Activated naive CD4-positive, alpha-beta T cell treated with anti-CD3 and anti-CD28 coated beads for 36 hours (primary cell): ENCODE data around the gene C1orf159. TPM values are rescaled to one million over a fixed set of nuclear protein-coding genes. Genes with fewer than 3 reads are reported as not detected.
A peak's percentile ranks its signal among the peaks of the same experiment; 100 is the strongest.
"Not testable (repeated sequence)": the region's sequence is repeated elsewhere in the genome, so short reads cannot be mapped to it uniquely, and the experiment has no call there.

ENCODE experiments used
- CTCF ChIA-PET: fragments of 350-600 bp; sonication (Branson Sonifier 250); formaldehyde crosslinking; loops from one replicate; lab custom pipeline; 2021; ENCODE audit warnings: antibody characterized with exemption; lab: Charles Lee
- DNase-seq: peaks from one replicate; pipeline ENCODE4 v3.0.0-alpha.2; 2020
- H3K27ac Mint-ChIP-seq: one replicate; pipeline ENCODE4 v1.8.0; 2021; ENCODE audit warnings: mild to moderate bottlenecking, mixed read lengths
- H3K27me3 Mint-ChIP-seq: one replicate; pipeline ENCODE4 v1.8.0; 2021; ENCODE audit warnings: low read depth, mixed read lengths
- H3K36me3 Mint-ChIP-seq: one replicate; pipeline ENCODE4 v1.8.0; 2021; ENCODE audit warnings: low read depth, mixed read lengths
- H3K4me1 Mint-ChIP-seq: one replicate; pipeline ENCODE4 v1.8.0; 2021; ENCODE audit warnings: low read depth, mixed read lengths
- H3K4me3 Mint-ChIP-seq: one replicate; pipeline ENCODE4 v1.8.0; 2021; ENCODE audit warnings: mild to moderate bottlenecking, moderate library complexity, mixed read lengths
- H3K9me3 Mint-ChIP-seq: one replicate; pipeline ENCODE4 v1.8.0; 2021; ENCODE audit warnings: mixed read lengths
- intact Hi-C: fragments of 100-400 bp; cut with micrococcal nuclease; formaldehyde crosslinking; loops from one replicate; pipeline ENCODE4 v1.15.1; 2023
- total RNA-seq, 2 experiments: library from RNA; stranded (reverse); gene quantifications; one replicate each; pipeline ENCODE4 v1.2.3, GENCODE V29; 2021

Gene C1orf159
- total RNA-seq, 2 experiments from 2014 or later = 14.9 to 18.6 TPM

DNA sequence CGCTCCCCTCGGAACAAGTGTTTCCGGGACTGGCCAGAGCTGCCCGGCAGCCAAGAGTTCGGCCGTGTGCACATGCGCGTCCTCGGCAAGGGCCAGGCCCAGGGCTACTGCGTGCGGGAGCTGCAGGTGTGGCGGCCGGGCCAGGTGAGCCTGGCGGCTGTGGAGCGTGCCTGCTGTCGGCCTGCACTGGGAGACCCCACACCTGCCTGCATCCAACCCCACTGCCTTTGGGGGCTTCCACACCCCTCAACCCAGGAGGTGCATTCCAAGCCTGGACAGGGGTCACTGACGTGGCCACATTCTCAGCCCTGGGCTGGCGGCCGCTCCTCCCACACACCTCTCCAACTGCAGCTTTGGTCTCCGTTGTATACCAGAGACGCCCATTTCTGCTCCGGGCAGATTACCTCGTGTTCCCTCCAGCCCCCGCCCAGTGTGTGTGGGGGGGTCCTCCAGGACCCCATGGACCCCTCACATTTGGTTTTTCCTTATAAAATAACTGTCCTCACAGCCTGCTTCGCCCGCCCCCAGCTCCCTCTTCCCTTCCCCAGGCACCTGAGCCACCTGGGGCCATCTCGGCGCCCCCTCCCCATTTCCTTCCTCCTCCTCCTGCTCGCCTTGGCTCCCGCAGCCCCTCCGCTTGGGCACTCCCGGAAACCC, 47.9 kb downstream of the C1orf159 start:
- peaks cover 4% of the 10 kb centered on the region for H3K36me3 Mint-ChIP-seq
- peak overlapping the region; percentile 76 for H3K4me3 Mint-ChIP-seq
- no peak overlapping the region for H3K27ac Mint-ChIP-seq
- intact Hi-C loops = no loop called here
- H3K4me1 Mint-ChIP-seq = peaks cover 25% of the 10 kb centered on the region
- CTCF ChIA-PET = no interaction called here
- no peak for DNase-seq
- H3K9me3 Mint-ChIP-seq = no peaks in the 10 kb centered on the region
- peaks cover 7% of the 10 kb centered on the region for H3K27me3 Mint-ChIP-seq

DNA sequence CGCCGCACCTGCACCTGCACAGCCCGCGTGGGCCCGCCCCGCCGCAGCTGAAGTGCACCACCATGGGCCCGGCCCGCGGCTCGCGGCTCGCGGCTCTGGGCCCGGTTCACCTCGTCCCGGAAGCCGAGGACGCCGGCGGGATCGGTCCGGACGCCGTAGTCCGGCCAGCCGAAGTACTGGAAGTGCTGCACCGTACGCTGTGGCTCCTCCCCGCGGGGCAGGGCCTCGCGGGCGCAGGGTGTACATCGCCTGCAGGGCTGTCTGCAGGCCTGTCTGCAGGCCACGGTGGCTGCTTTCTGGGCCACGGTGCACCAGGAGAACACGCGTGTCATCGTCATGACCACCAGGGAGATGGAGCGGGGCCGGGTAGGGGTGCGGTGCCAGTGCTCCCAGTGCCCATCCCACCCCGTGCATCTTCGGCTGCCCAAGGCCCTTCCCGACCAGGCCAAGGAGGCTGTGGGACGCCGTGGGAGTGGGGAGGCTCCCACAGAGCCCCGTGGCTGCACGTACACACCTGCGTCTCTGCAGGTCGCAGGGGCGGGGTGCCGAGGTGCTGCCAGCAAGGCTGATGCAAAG, 48.5 kb downstream of the C1orf159 start:
- H3K27ac Mint-ChIP-seq = no peak overlapping the region
- intact Hi-C loops = no loop called here
- CTCF ChIA-PET = no interaction called here
- H3K9me3 Mint-ChIP-seq = no peaks in the 10 kb centered on the region
- H3K4me1 Mint-ChIP-seq = peaks cover 30% of the 10 kb centered on the region
- peaks cover 4% of the 10 kb centered on the region for H3K36me3 Mint-ChIP-seq
- DNase-seq = no peak
- H3K27me3 Mint-ChIP-seq = peaks cover 3% of the 10 kb centered on the region
- peak overlapping the region; percentile 45 for H3K4me3 Mint-ChIP-seq

DNA sequence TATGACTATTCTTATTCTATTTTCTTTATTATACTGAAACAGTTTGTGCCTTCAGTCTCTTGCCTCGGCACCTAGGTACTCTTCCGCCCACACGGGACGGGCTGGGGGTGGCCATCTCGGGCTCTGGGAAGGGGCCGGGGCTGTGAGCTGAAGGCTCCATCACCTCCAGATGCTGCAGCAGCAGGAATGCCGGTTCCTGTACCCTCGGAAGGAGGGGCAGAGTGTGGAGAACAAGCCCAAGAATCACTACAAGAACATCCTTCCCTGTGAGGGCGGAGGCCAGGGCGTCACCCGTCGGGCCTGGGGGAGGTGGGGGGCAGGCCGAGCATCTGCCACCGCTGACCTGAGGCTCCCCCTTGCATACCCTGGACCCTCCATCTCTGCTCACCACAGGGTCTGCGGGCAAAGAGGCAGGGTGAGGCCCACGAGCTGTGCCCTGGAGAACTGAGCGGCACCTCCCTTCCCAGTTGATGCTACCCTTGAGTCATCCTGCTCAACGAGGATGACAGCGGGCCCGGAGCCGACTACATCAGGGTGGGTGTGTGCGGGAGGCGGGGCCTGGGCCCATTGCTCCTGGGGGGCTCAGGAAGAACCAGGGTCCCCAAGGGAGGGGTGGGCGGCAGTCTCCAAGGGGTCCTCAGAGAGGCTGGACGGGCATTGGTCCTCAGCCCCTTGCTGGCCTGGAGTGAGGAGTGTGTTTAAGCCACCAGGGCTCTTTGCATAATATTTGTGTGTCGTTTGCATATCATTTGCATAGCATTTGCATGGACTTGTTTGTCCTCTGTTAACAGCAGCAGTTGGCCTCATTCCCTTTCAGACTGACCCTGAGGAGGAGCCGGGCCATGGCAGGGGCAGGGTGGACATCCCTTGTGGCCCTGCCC, 49.2 kb downstream of the C1orf159 start:
- H3K4me3 Mint-ChIP-seq = peak overlapping the region; percentile 41

DNA sequence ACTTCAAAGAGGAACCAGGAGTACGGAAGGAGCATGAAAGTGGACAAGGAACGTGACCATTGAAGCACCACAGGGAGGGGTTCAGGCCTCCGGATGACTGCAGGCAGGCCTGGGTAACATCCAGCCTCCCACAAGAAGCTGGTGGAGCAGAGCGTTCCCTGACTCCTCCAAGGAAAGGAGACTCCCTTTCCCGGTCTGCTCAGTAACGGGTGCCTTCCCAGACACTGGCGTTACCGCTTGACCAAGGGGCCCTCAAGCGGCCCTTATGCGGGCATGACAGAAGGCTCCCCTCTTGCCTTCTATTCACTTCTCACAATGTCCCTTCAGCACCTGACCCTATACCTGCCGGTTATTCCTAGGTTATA, 50.0 kb downstream of the C1orf159 start:
- H3K36me3 Mint-ChIP-seq, H3K27me3 Mint-ChIP-seq, H3K27ac Mint-ChIP-seq, CTCF ChIA-PET, DNase-seq, H3K4me3 Mint-ChIP-seq, H3K9me3 Mint-ChIP-seq: not testable (repeated sequence)
- peaks cover 37% of the 10 kb centered on the region for H3K4me1 Mint-ChIP-seq
- intact Hi-C loops = loop anchor here (2.0 kb wide), 2 partner anchors 53 to 143 kb away; partner anchors contain the start of gene ISG15

More for the DNA sequence above, 49.2 kb downstream of the C1orf159 start:
- H3K36me3 Mint-ChIP-seq = peaks cover 4% of the 10 kb centered on the region
- H3K4me1 Mint-ChIP-seq = peaks cover 32% of the 10 kb centered on the region
- intact Hi-C loops = no loop called here
- DNase-seq = peak; percentile 52
- H3K9me3 Mint-ChIP-seq = no peaks in the 10 kb centered on the region
- CTCF ChIA-PET = no interaction called here
- H3K27ac Mint-ChIP-seq = no peak overlapping the region
- peaks cover 3% of the 10 kb centered on the region for H3K27me3 Mint-ChIP-seq

DNA sequence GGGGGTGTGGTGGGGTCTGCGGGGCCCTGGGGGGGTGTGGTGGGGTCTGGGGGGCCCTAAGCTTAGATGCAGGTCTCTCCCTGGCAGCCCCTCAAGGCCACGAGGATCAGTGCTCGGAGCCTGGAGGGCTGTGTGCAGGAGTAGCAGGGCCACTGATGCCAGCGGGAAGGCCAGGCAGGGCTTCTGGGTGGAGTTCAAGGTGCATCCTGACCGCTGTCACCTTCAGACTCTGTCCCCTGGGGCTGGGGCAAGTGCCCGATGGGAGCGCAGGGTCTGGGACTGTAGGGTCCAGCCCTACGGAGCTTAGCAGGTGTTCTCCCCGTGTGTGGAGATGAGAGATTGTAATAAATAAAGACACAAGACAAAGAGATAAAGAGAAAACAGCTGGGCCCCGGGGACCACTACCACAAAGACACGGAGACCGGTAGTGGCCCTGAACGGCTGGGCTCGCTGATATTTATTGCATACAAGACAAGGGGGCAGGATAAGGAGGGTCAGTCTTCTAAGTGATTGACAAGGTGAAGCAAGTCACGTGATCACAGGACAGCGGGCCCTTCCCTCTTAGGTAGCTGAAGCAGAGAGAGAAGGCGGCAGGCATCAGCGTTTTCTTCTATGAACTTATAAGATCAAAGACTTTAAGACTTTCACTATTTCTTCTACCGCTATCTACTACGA, 50.5 kb downstream of the C1orf159 start:
- Mint-ChIP-seq H3K36me3 (peaks cover 6% of the 10 kb centered on the region), H3K27ac (peak overlapping the region; percentile 1)
- CTCF ChIA-PET = no interaction called here

DNA sequence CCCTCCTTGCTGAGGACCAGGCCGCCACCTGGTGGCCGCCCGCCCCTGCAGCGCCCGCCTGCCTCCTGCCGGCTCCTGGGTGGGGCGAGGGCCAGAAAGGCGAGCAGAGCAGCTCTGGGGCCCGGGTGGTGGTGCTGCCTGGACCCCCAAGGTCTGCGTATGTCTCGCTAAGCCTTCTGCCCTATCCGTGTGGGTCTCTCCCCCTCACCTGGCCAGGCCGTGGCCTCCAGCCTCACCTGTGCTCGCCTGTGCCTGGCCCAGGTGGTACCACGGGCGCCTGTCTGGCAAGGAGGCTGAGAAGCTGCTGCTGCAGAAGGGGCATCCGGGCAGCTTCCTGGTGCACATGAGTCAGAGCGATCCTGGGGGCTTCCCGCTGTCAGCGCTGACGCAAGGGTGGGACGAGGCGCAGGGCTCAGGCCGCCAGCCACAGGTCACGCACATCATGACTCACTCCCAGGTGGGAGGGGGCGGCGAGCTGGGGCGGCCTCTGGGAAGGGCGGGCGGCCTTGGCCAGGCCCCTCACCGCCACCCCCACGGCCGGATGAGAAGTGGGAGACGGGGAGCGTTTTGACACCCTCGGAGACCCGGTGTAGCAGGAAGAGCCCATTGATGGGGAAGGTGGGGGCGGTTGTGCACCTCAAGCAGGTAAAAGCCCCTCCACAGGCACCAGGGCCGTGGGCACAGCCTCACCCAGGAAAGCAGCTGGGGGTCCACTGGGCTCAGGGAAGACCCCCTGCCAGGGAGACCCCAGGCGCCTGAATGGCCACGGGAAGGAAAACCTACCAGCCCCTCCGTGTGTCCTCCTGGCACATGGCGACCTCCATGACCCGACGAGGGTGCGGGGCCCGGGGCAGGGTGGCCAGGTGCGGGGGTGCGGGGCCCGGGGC, 51.7 kb downstream of the C1orf159 start:
- Mint-ChIP-seq H3K9me3 (no peaks in the 10 kb centered on the region), H3K36me3 (peaks cover 6% of the 10 kb centered on the region), H3K4me1 (peaks cover 46% of the 10 kb centered on the region), H3K27me3 (peaks cover 11% of the 10 kb centered on the region), H3K27ac (peak overlapping the region; percentile 84), H3K4me3 (peak overlapping the region; percentile 72)
- DNase-seq = peak; percentile 98
- intact Hi-C loops = loop anchor here (1.0 to 2.0 kb wide), 7 partner anchors 31 to 145 kb away; partner anchors contain the start of genes C1orf159 and ISG15
- CTCF ChIA-PET = interaction anchor here (0.6 to 3.1 kb wide), 17 partner anchors 15 to 241 kb away, joined by 3 to 39 read pairs (median 4); partner anchors contain the start of genes ISG15 and PERM1

More for the DNA sequence above, 50.5 kb downstream of the C1orf159 start:
- H3K4me1 Mint-ChIP-seq = peaks cover 41% of the 10 kb centered on the region
- intact Hi-C loops = loop anchor here (2.0 kb wide), 2 partner anchors 53 to 143 kb away; partner anchors contain the start of gene ISG15
- peaks cover 9% of the 10 kb centered on the region for H3K27me3 Mint-ChIP-seq
- DNase-seq = peak; percentile 30
- no peaks in the 10 kb centered on the region for H3K9me3 Mint-ChIP-seq
- H3K4me3 Mint-ChIP-seq = peak overlapping the region; percentile 50

DNA sequence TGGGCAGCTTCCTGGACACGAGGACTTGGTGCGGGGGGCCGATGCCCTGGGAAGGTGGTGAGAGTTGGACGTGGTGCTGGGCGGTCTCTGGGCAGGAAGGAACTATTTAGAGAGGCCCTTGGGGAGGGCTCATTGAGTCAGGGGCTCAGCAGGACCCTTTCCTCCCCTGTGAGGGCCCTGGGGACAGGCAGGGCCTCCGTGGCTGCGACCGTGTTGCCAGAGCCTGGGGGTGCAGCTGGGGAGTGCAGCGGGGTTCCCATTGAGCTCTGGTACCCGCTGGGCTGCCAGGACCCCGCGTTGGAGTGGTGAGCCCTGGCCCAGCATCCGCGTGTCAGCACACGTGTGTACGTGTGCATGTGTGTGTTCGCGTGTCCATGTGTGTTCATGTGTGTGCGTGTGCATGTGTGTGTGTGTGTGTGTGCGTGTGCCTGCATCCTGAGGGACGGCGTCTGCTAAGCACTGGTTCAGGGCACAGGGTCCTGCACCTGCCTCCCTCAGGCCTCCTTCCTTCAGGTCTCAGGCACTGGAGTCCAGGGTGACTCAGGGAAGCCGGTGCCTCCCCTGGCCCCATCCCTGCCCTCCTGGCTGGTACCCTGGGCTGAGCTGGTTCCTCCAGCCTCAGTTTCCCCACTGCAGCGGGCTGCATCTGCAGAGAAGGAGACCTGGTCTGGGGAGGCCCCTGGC, 52.5 kb downstream of the C1orf159 start:
- Mint-ChIP-seq H3K27ac (peak overlapping the region; percentile 84), H3K9me3 (no peaks in the 10 kb centered on the region), H3K27me3 (peaks cover 16% of the 10 kb centered on the region), H3K4me1 (peaks cover 51% of the 10 kb centered on the region), H3K4me3 (peak overlapping the region; percentile 72), H3K36me3 (peaks cover 6% of the 10 kb centered on the region)
- intact Hi-C loops = loop anchor here (1.0 kb wide), 1 partner anchor 79 kb away; no protein-coding TSS in a partner anchor
- CTCF ChIA-PET = interaction anchor here (0.6 to 3.1 kb wide), 18 partner anchors 15 to 242 kb away, joined by 3 to 39 read pairs (median 4); partner anchors contain the start of genes ISG15 and PERM1
- DNase-seq = no peak

DNA sequence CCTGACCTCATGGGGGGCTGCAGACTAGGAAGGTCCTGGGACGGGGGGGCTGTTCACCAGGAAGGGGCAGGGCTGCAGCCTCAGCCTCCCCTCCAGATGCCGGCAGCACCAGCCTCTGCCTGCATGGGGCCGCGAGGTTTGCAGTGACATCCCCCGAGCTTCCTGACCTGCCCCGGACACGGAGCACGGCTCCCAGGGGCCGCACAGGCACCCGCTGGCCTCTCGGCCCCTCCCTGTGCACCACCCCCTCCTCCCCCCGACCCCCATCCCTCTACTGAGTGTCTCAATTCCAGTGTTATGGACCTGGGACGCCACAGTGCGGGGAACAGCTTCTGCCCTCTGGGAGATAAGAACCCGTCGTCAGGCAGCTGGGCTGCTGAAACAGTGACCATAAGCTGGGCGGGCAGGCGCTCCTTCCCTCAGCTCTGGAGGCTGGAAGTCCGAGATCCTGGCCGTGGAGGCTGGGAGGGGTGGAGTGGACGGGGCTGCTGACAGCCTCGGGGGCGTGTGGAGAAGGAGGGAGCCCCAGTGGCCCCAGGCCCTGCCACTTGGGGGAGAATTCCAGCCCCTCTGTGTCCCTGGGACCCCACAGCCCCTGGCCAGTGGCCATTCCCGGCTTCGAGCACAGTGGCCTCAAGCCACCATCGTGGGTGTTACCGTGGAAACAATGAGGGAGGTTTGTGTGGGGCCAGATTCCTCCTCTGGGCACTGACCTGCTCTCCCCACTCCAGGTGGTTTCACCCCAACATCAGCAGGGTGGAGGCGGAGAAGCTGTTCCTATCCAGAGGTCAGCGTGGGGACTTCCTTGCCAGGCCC, 53.3 kb downstream of the C1orf159 start:
- CTCF ChIA-PET = interaction anchor here (1.1 to 3.1 kb wide), 7 partner anchors 17 to 79 kb away, joined by 3 to 39 read pairs (median 4); partner anchors contain the start of gene PERM1
- no peak for DNase-seq
- Mint-ChIP-seq H3K36me3 (peaks cover 4% of the 10 kb centered on the region), H3K4me1 (peaks cover 51% of the 10 kb centered on the region), H3K4me3 (peak overlapping the region; percentile 72), H3K27me3 (peaks cover 24% of the 10 kb centered on the region), H3K27ac (peak overlapping the region; percentile 84), H3K9me3 (no peaks in the 10 kb centered on the region)
- intact Hi-C loops = loop anchor here (1.0 kb wide), 1 partner anchor 78 kb away; no protein-coding TSS in a partner anchor

DNA sequence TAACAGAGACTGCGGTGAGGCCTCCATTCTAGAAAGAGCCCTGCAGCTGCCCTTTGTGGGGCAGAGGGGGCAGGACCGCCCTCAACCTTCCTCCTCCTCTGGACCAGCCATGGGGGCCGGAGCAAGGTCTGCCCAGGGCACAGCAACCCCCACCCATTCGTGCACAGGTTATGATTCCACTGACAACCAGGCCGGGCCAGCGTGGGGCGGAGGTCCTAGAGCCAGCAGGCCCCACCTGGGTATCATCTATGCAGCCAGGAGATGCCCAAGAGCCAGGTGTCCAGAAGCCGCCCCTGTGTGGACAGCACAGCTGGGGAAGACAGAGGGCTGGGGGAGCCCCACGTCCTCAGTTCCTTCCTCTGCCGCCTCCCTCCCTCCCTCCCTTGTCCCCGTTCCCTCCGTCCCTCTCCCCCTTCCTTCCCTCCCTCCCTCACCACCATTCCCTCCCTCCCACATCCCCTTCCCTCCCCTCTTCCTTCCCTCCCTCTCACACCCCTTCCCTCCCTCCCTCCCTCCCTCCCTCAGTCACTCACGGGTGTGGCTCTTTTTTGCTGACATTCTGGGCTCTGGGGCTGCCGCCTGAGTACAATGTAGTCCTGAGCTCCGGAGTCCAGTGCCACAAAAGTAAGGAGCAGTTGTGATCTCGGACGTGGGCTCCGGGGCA, 54.1 kb downstream of the C1orf159 start:
- CTCF ChIA-PET = interaction anchor here (1.1 to 3.1 kb wide), 4 partner anchors 23 to 78 kb away, joined by 3 to 39 read pairs (median 8); partner anchors contain the start of gene PERM1
- Mint-ChIP-seq H3K36me3 (peaks cover 4% of the 10 kb centered on the region), H3K4me1 (peaks cover 48% of the 10 kb centered on the region), H3K27me3 (peaks cover 26% of the 10 kb centered on the region), H3K4me3 (peak overlapping the region; percentile 72), H3K27ac (no peak overlapping the region), H3K9me3 (no peaks in the 10 kb centered on the region)
- intact Hi-C loops = no loop called here
- DNase-seq = peak; percentile 33
